Endometrial microvascular endothelial cells (primary cell): ENCODE measurements around the gene CRPPA. TPM values are rescaled to one million over a fixed set of nuclear protein-coding genes. Genes with fewer than 3 reads are reported as not detected.
"Not testable (repeated sequence)": the region's sequence is repeated elsewhere in the genome, so short reads cannot be mapped to it uniquely, and the experiment has no call there.

Experiments
- in situ Hi-C: cut with HindIII; loops from 2 replicates; pipeline ENCODE4 v1.10.0; 2017; ENCODE audit warnings: low sequenced_read_pairs, low pct_unique_long_range_greater_than_20kb; ENCODE audit errors: inconsistent ontology term
- total RNA-seq: library from RNA; depleted of rRNA; stranded (reverse); fragments of >200 nt; gene quantifications from one replicate; pipeline ENCODE4 v1.2.3, GENCODE V29; 2015; ENCODE audit errors: inconsistent ontology term

The CRPPA gene
- total RNA-seq, 1 donor from 2014 or later: 0.93 TPM

GRCh38 chr7:16399916-16400892 is 21.1 kb downstream of the CRPPA start:
- in situ Hi-C loops: no loop called here

DNA sequence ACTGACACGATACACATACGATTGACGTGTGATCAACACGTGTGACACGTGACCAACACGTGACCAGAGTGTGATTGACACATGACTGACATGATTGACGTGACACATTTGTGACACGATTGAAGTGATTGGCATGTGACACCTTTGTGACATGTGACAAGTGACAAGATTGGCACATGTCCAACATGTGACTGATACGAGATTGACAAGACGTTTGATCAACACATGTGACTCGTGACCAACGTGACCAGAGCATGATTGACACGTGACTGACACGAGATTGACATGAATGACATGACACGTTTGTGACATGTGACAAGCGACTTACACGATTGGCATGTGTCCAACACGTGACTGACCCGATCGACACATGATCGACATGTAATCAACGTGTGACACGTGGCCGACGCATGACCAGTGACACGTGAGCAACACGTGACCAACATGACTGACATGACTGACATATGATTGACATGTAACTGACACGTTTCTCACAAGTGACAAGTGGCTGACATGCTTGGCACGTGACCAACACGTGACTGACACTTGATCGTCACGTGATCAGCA is 22.0 kb downstream of the CRPPA start:
- in situ Hi-C loops: no loop called here

GRCh38 chr7:16398146-16399017 is 23.0 kb downstream of the CRPPA start:
- in situ Hi-C loops: no loop called here

DNA sequence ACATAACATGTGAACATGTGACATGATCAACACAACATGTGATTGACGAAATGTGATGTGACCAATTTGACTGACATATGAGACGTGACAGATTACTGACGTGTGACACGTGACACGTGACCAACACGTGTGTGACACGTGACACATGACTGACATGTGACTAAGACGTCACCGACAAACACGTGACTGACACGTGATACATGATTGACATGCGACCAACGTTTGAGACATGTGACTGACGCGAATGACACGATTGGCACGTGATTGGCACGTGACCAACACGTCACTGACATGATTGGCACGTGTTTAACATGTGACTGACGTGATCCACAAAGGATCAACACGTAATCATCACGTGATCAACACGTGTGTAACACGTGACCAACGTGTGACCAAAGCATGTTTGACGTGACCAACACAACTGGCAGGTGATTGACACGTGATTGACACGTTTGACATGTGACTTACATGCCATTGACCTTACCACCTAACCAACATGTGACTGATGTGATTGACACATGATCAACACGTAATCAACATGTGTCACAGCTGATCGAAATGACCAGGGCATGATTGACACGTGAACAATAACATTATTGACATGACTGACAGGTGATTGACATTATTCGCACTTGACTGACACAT is 23.7 kb downstream of the CRPPA start:
- in situ Hi-C loops: no loop called here

GRCh38 chr7:16396766-16397500 is 24.4 kb downstream of the CRPPA start:
- in situ Hi-C loops: no loop called here

- in situ Hi-C loops: no loop called here
Measured at GRCh38 chr7:16395121-16395520, 26.2 kb downstream of the CRPPA start.

DNA sequence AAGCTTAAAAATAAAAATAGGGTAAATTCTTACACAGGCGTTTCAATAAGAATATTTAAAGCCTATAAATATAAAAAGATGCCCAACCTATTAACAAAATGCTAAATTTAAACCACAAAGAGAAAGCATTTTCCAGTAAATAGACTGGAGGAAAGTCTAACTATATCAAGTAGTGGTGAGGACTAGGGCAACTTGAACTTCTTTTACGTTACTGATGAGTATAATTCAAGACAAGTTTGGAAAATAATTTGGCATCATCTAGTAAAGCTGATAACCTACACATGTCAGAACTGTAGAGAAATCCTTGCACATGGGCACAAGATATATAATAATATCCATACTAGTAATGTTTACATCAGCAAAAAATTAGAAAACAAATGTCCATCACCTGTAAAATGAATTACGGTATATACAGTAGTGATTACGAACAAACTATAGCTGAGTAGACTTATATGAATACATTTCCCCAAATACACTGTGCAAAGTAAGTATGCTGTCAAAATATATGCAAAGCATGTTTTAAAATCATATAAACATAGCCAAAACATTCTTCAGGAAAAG is 27.4 kb downstream of the CRPPA start:
- in situ Hi-C loops: no loop called here

GRCh38 chr7:16392990-16393523 is 28.3 kb downstream of the CRPPA start:
- in situ Hi-C loops: no loop called here

- in situ Hi-C loops: not testable (repeated sequence)
Measured at GRCh38 chr7:16383786-16384185, 37.6 kb downstream of the CRPPA start.

DNA sequence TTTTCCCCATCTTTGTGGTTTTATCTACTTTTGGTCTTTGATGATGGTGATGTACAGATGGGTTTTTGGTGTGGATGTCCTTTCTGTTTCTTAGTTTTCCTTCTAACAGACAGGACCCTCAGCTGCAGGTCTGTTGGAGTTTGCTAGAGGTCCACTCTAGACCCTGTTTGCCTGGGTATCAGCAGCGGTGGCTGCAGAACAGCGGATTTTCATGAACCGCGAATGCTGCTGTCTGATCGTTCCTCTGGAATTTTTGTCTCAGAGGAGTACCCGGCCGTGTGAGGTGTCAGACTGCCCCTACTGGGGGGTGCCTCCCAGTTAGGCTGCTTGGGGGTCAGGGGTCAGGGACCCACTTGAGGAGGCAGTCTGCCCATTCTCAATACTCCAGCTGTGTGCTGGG is 38.2 kb downstream of the CRPPA start:
- in situ Hi-C loops: not testable (repeated sequence)

Other genes starting within 250 kb of the CRPPA start
- not detected for gene SOSTDC1, start 44.2 kb upstream of the CRPPA start, total RNA-seq
- gene LRRC72, start 105.3 kb upstream of the CRPPA start, total RNA-seq: not detected
- 7.6 TPM for gene ANKMY2, start 224.2 kb upstream of the CRPPA start, total RNA-seq
- 132 TPM for gene BZW2, start 224.6 kb upstream of the CRPPA start, total RNA-seq